Gastrocnemius medialis (tissue), 4 donors: Measurements from ENCODE around the gene ELAVL2. TPM values are rescaled to one million over a fixed set of nuclear protein-coding genes. Genes with fewer than 3 reads are reported as not detected.

Experiments
- ATAC-seq, 2 donors: fragments of 150-250 bp; one replicate each; pipeline ENCODE4 v1.9.1; 2016
- DNase-seq, 2 donors: peaks; one replicate each; pipeline ENCODE4 v3.0.0-alpha.2; 2019
- H3K27ac ChIP-seq, 4 donors: fragments of 200-600 bp; sonication (generic); 1 replicate in 1 of 4; 2 replicates in 3 of 4; pipeline ENCODE4 v1.5.1; 2016 to 2018; ENCODE audit warnings: mild to moderate bottlenecking in 2 of 4, moderate library complexity in 1 of 4
- H3K27me3 ChIP-seq, 3 donors: fragments of 200-600 bp; sonication (generic) in 2 of 3; 1 replicate in 1 of 3; 2 replicates in 2 of 3; pipeline versions ENCODE4 v1.5.1 to v1.6.0; 2016 to 2019; ENCODE audit warnings: mild to moderate bottlenecking in 1 of 3, moderate library complexity in 1 of 3
- H3K36me3 ChIP-seq, 2 donors: fragments of 200-600 bp; sonication (generic) in 1 of 2; one replicate each; pipeline ENCODE4 v1.5.1; 2017 to 2018
- H3K4me1 ChIP-seq, 2 donors: fragments of 200-600 bp; sonication (generic) in 1 of 2; one replicate each; pipeline ENCODE4 v1.5.1; 2016 to 2017; ENCODE audit warnings: mild to moderate bottlenecking in 2 of 2
- H3K4me3 ChIP-seq, 4 donors: fragments of 200-600 bp; sonication (generic) in 3 of 4; 1 replicate in 1 of 4; 2 replicates in 3 of 4; pipeline ENCODE4 v1.5.1; 2016 to 2019; ENCODE audit warnings: mild to moderate bottlenecking in 2 of 4
- H3K9me3 ChIP-seq, 3 donors: fragments of 200-600 bp; sonication (generic) in 2 of 3; 1 replicate in 1 of 3; 2 replicates in 2 of 3; pipeline ENCODE4 v1.5.1; 2016 to 2019
- POLR2A ChIP-seq, 2 donors: fragments of 450-650 bp; IDR thresholded peaks; one replicate each; pipeline ENCODE4 v1.6.1; 2017; ENCODE audit warnings: antibody characterized with exemption in 2 of 2, mild to moderate bottlenecking in 2 of 2, moderate library complexity in 2 of 2
- in situ Hi-C, 4 donors: fragments of 200-750 bp; cut with MboI; loops; one replicate each; pipeline versions ENCODE4 v1.15.0 to v1.8.0; 2017; ENCODE audit warnings: low sequenced_read_pairs in 4 of 4
- intact Hi-C: fragments of 100-400 bp; cut with DNase I; formaldehyde crosslinking; loops from one replicate; pipeline ENCODE4 v1.15.1; 2023; ENCODE audit warnings: low total_unique reads
- total RNA-seq, 4 donors: library from RNA; depleted of rRNA; stranded (reverse); fragments of >200 nt; gene quantifications; one replicate each; pipeline versions ENCODE4 v1.1.0 to v1.2.3, GENCODE V29; 2016
- TF ChIP-seq, protein P1 (sequence below), 5 experiments: fragments of 450-650 bp in 3 of 5; fragments of 200-600 bp in 2 of 5; sonication (generic) in 2 of 5; IDR thresholded peaks in 4 of 5; conservative IDR thresholded peaks in 1 of 5; 1 replicate in 4 of 5; 2 replicates in 1 of 5; pipeline ENCODE4 v1.5.1; 2016 to 2019; ENCODE audit warnings: antibody characterized with exemption in 5 of 5, mild to moderate bottlenecking in 3 of 5, moderate library complexity in 3 of 5

ELAVL2 gene
- total RNA-seq, 4 donors from 2014 or later = not detected

DNA sequence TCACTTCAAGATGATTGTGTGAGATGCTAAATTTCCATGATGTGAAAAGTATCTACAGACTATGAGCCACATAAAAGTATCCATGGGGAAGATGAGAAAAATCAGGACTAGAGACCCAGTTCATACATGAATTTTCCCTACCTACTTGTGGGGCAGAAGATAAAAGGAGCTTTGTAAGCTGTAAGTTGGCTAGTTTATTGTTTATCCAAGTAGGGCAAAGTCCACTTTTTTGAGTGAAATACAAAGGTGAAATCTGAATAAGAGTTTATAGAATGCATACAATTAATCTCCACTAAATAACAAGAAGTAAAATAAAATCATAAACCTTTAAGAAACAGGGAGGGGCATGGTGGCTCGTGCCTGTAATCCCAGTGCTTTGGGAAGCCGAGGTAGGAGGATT, 160.4 kb downstream of the ELAVL2 start:
- Histone ChIP-seq H3K27me3 (no peaks in the 10 kb centered on the region), H3K4me1 (no peaks in the 10 kb centered on the region), H3K27ac (no peak overlapping the region), H3K36me3 (no peaks in the 10 kb centered on the region), H3K9me3 (no peaks in the 10 kb centered on the region), H3K4me3 (no peak overlapping the region)
- ATAC-seq (no peak), DNase-seq (no peak)
- intact Hi-C loops = no loop called here
- in situ Hi-C loops = no loop called here
- TF ChIP-seq POLR2A (IDR thresholded peaks at IDR 0.05) = no peak
- TF ChIP-seq, protein P1, sequence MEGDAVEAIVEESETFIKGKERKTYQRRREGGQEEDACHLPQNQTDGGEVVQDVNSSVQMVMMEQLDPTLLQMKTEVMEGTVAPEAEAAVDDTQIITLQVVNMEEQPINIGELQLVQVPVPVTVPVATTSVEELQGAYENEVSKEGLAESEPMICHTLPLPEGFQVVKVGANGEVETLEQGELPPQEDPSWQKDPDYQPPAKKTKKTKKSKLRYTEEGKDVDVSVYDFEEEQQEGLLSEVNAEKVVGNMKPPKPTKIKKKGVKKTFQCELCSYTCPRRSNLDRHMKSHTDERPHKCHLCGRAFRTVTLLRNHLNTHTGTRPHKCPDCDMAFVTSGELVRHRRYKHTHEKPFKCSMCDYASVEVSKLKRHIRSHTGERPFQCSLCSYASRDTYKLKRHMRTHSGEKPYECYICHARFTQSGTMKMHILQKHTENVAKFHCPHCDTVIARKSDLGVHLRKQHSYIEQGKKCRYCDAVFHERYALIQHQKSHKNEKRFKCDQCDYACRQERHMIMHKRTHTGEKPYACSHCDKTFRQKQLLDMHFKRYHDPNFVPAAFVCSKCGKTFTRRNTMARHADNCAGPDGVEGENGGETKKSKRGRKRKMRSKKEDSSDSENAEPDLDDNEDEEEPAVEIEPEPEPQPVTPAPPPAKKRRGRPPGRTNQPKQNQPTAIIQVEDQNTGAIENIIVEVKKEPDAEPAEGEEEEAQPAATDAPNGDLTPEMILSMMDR (IDR thresholded peaks at IDR 0.05 in 4 of 5, conservative IDR thresholded peaks at IDR 0.05 in 1 of 5) = no peak

DNA sequence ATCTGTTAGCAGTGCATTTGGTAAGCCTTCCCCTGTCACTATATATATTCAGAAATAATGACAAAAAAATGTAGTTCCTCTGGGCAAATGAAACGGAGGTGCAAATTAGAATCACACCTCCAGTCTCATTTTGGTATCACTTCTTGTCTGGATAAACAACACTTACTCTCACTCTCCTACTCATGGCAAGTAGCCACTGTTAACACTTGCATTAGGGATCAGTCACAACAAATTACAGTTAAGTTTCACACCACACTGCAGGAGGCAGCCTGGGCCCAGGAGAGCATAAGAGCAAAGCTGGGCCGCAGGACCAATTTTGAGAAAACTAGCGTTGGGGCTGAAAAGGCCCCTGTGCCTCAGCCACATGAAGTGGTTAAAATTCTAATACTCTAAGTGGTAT, 161.0 kb downstream of the ELAVL2 start:
- H3K27ac ChIP-seq = no peak overlapping the region
- H3K4me1 ChIP-seq = no peaks in the 10 kb centered on the region
- DNase-seq (no peak), ATAC-seq (no peak)
- no peaks in the 10 kb centered on the region for H3K9me3 ChIP-seq
- intact Hi-C loops = no loop called here
- H3K4me3 ChIP-seq = no peak overlapping the region
- TF ChIP-seq POLR2A (IDR thresholded peaks at IDR 0.05) = no peak
- H3K27me3 ChIP-seq = no peaks in the 10 kb centered on the region
- in situ Hi-C loops = no loop called here
- no peaks in the 10 kb centered on the region for H3K36me3 ChIP-seq

DNA sequence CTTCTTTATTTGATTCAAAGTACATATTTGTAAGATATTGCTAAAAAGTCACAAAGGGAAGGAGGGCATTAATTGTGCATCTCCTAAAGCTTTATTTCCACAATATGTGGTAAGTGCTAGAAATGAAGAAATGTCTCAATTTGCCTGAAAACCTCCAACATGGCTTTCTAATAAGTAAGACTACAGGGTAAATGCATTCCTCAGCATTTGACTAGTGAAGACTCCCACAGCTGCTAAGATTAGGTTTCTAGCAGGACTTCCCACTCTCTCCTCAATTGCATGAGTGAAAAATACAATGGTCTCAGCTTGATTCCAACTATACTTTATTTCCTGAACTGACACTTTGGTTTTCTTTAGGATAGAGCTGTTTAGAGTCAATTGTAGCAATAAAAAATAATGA, 162.1 kb downstream of the ELAVL2 start:
- intact Hi-C loops (no loop called here), in situ Hi-C loops (no loop called here)
- Histone ChIP-seq H3K36me3 (no peaks in the 10 kb centered on the region), H3K27me3 (no peaks in the 10 kb centered on the region), H3K4me1 (no peaks in the 10 kb centered on the region), H3K27ac (no peak overlapping the region), H3K9me3 (no peaks in the 10 kb centered on the region), H3K4me3 (no peak overlapping the region)
- DNase-seq (no peak), ATAC-seq (no peak)
- TF ChIP-seq, protein P1 (IDR thresholded peaks at IDR 0.05 in 4 of 5, conservative IDR thresholded peaks at IDR 0.05 in 1 of 5) = no peak
- no peak for TF ChIP-seq POLR2A (IDR thresholded peaks at IDR 0.05)

- H3K36me3 ChIP-seq = no peaks in the 10 kb centered on the region
- no peaks in the 10 kb centered on the region for H3K9me3 ChIP-seq
- no peak overlapping the region for H3K27ac ChIP-seq
- TF ChIP-seq, protein P1 (IDR thresholded peaks at IDR 0.05 in 4 of 5, conservative IDR thresholded peaks at IDR 0.05 in 1 of 5) = no peak
- no peak for TF ChIP-seq POLR2A (IDR thresholded peaks at IDR 0.05)
- H3K4me3 ChIP-seq = no peak overlapping the region
- in situ Hi-C loops = no loop called here
- DNase-seq (no peak), ATAC-seq (no peak)
- intact Hi-C loops = no loop called here
- H3K4me1 ChIP-seq = no peaks in the 10 kb centered on the region
- H3K27me3 ChIP-seq = no peaks in the 10 kb centered on the region
These were observed 162.5 kb downstream of the ELAVL2 start for GRCh38 chr9:23663536-23663935.

DNA sequence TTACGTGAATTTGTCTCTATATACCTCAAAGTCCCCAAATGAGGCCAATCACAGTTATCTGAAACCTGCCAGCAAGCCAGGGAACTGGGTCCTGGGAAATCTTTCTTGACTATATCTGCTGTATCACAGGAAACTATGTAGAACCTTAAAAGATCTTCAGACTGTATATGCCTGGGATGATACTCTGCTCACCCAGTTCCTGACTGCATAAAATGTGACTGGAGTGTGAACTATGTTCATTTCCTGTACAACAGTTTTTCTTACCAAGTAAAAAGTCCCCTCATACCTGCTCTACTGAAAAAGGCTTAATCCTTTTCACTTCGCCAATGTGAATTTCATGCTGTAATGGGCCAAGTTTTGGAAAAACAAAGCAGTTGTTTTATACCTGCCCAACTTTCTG, 162.9 kb downstream of the ELAVL2 start:
- H3K36me3 ChIP-seq = no peaks in the 10 kb centered on the region
- ATAC-seq = no peak
- H3K27me3 ChIP-seq = no peaks in the 10 kb centered on the region
- no peaks in the 10 kb centered on the region for H3K9me3 ChIP-seq
- intact Hi-C loops (no loop called here), in situ Hi-C loops (no loop called here)
- TF ChIP-seq POLR2A (IDR thresholded peaks at IDR 0.05) = no peak
- no peak for DNase-seq
- no peaks in the 10 kb centered on the region for H3K4me1 ChIP-seq
- no peak overlapping the region for H3K4me3 ChIP-seq
- no peak overlapping the region for H3K27ac ChIP-seq

GRCh38 chr9:23662320-23662719, 163.7 kb downstream of the ELAVL2 start:
- Histone ChIP-seq H3K4me3 (no peak overlapping the region), H3K27ac (no peak overlapping the region), H3K9me3 (no peaks in the 10 kb centered on the region), H3K27me3 (no peaks in the 10 kb centered on the region), H3K4me1 (no peaks in the 10 kb centered on the region), H3K36me3 (no peaks in the 10 kb centered on the region)
- TF ChIP-seq, protein P1 (IDR thresholded peaks at IDR 0.05 in 4 of 5, conservative IDR thresholded peaks at IDR 0.05 in 1 of 5) = no peak
- no peak for TF ChIP-seq POLR2A (IDR thresholded peaks at IDR 0.05)
- in situ Hi-C loops = no loop called here
- no peak for ATAC-seq
- intact Hi-C loops = no loop called here
- DNase-seq = no peak
